Measurements from ENCODE around the gene ANXA6.

The ANXA6 gene

DNA sequence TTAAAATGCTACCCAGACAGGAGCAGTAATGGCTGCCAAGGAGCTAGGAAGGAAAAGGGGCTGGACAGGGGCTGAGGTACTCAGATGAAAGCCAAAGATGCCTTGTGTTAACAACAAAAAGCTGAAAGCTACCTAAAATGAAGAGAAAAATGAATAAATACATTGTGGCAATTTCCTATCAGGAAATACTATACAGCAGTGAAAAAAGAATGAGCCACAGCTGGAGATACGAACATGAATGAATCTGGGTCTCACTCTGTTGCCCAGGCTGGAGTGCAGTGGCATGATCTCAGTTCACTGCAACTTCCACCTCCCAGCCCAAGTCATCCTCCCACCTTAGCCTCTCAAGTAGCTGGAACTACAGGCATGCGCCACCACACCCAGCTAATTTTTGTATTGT lies 83.0 kb downstream of the ANXA6 start:
- H3K4me3 ChIP-seq (ENCODE audit: low read depth, low read length) = no peak overlapping the region
- TF ChIP-seq, protein P1, sequence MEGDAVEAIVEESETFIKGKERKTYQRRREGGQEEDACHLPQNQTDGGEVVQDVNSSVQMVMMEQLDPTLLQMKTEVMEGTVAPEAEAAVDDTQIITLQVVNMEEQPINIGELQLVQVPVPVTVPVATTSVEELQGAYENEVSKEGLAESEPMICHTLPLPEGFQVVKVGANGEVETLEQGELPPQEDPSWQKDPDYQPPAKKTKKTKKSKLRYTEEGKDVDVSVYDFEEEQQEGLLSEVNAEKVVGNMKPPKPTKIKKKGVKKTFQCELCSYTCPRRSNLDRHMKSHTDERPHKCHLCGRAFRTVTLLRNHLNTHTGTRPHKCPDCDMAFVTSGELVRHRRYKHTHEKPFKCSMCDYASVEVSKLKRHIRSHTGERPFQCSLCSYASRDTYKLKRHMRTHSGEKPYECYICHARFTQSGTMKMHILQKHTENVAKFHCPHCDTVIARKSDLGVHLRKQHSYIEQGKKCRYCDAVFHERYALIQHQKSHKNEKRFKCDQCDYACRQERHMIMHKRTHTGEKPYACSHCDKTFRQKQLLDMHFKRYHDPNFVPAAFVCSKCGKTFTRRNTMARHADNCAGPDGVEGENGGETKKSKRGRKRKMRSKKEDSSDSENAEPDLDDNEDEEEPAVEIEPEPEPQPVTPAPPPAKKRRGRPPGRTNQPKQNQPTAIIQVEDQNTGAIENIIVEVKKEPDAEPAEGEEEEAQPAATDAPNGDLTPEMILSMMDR (IDR thresholded peaks at IDR 0.05; ENCODE audit: insufficient read depth, low read depth, low read length, missing control alignments) = no peak

DNA sequence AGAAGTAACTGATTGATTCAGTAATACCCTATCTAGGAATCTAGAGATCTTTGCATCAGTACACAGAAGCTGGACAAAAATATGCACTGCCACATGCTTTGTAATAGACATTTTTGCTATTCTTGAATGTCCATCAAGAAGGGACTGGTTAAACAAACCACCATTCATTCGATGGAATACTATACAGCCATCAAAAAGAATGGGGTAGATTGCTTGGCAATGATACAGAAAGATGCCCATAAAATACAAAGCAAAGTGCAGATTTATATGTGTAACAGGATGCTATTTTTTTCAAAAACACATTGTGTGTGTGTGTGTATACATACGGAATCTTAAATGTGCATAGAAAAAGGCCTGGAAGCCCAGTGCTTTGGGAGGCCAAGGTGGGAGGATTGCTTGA lies 84.3 kb downstream of the ANXA6 start:
- TF ChIP-seq, protein P1 (IDR thresholded peaks at IDR 0.05; ENCODE audit: insufficient read depth, low read depth, low read length, missing control alignments) = no peak
- no peak for DNase-seq (ENCODE audit: low read depth)

More for the DNA sequence above, 83.0 kb downstream of the ANXA6 start:
- no peak for DNase-seq (ENCODE audit: low read depth)

DNA sequence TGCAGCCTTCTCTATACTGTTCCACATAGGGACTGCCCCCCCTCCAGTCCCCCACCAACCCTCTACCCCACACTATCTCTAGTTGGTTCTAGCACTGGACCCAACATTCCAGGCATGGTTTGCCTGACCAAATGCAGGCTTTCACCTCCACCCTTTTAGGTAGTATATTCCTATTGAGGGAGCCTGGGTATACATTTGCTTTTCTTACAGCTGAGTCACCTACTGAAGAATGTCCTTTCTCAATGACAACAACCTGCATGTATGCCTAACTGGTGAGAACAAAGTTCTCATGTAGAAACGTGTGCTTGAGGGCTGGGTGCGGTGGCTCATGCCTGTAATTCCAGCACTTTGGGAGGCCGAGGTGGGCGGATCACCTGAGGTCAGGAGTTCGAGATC lies 85.0 kb downstream of the ANXA6 start:
- TF ChIP-seq, protein P1 (IDR thresholded peaks at IDR 0.05; ENCODE audit: insufficient read depth, low read depth, low read length, missing control alignments) = no peak
- no peak for DNase-seq (ENCODE audit: low read depth)
- no peak overlapping the region for H3K4me3 ChIP-seq (ENCODE audit: low read depth, low read length)

More for the DNA sequence above, 84.3 kb downstream of the ANXA6 start:
- H3K4me3 ChIP-seq (ENCODE audit: low read depth, low read length) = no peak overlapping the region

DNA sequence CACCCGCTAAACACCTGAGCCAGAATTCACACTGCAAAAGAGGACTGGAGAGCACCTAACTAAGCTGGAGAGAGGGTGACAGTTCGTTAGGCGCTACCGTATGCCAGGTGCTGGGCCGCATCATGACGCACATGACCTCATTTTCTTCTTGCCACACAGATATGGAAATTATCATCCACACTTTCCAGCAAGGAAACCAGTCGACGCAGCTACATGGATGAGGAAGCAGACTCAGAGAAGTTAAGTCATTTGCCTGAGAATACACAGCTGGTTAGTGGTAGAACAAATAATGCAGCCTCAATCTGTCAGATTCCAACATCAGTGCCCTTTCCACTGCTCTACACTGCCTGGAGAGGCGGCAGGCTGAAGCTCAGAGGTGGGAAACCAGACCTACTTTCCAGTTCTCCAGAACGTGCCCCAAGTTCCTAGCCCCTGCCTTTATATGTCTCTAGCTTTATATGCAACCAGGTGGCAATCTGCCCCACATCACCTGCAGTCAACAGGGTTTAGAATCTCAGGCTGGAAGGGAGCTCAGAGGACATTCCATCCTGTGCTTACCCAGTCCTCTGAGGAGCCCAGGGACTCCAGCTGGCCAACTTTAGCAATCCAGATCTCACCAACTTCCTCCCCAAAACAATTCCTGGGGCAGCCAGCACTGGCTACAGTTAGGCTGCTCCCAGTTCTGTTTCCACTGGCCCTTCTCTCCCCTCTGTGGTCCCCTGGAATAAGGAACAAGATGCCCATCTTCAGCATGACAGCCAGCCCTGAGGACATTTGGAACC lies 85.5 kb downstream of the ANXA6 start:
- DNase-seq (ENCODE audit: low read depth) = no peak
- no peak overlapping the region for H3K4me3 ChIP-seq (ENCODE audit: low read depth, low read length)
- TF ChIP-seq, protein P1 (IDR thresholded peaks at IDR 0.05; ENCODE audit: insufficient read depth, low read depth, low read length, missing control alignments) = no peak

DNA sequence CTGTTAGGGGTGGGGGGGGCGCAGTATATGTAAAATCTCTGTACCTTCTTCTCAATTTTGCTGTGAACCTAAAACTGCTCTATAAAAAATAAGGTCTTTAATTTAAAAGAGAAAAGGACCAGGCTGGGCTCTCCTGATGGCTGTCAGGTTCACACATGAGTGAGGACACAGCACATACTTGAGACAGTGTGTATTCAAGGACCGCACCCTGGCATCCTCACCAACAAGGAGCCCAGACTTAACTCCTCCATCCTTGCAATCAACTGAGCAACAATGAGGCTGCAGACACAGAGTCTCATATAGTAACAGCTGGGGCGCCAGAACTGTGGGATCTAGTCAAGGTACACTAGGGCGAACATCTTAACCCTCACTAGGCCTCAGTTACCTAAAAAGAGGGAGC lies 86.6 kb downstream of the ANXA6 start:
- DNase-seq (ENCODE audit: low read depth) = no peak
- H3K4me3 ChIP-seq (ENCODE audit: low read depth, low read length) = no peak overlapping the region
- TF ChIP-seq, protein P1 (IDR thresholded peaks at IDR 0.05; ENCODE audit: insufficient read depth, low read depth, low read length, missing control alignments) = no peak

DNA sequence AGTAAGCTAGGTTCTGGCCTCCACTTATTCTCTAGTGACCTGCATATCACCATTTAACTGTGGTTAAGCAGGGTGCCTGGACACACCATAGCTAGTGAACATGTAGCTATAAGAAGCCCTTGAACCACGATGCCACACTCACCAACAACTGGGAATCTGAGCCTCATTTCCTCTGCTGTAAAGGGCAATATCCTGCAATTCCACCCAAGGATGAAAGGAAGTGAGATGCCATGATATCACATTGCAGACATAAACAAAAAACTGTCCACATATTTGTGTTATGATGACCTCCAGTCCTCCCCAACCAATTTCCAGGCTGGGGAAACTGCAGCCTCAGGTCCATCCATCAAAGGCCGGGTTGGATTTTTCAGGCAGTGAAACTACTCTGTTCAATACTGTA lies 87.1 kb downstream of the ANXA6 start:
- no peak overlapping the region; the same call in 1 of the 2 replicates for H3K4me3 ChIP-seq (ENCODE audit: low read depth, low read length)
- no peak for DNase-seq (ENCODE audit: low read depth)
- TF ChIP-seq, protein P1 (IDR thresholded peaks at IDR 0.05; ENCODE audit: insufficient read depth, low read depth, low read length, missing control alignments) = no peak

Data from GM12865 (cell line).